Keratinocyte (primary cell): ENCODE data around the gene FARP1. TPM values are rescaled to one million over a fixed set of nuclear protein-coding genes. Genes with fewer than 3 reads are reported as not detected.

Source experiments
- DNase-seq: peaks from one replicate; pipeline ENCODE4 v3.0.0-alpha.2; 2011; ENCODE audit warnings: low read depth, missing footprints, low spot score
- FAIRE-seq: peaks from 2 replicates; lab custom pipeline; 2011; peaks lifted over from hg19 to GRCh38; lab: Jason Lieb, UNC
- H2AFZ ChIP-seq: 2 replicates; pipeline ENCODE4 v1.6.0; 2012; ENCODE audit warnings: low read length, control low read depth, inconsistent platforms; ENCODE audit not compliant: control insufficient read depth
- H3K27ac ChIP-seq: 2 replicates; pipeline ENCODE4 v1.5.1; 2011; ENCODE audit warnings: low read length; ENCODE audit not compliant: control insufficient read depth, insufficient read depth
- H3K27me3 ChIP-seq: 3 replicates; pipeline ENCODE4 v1.6.0; 2011; ENCODE audit warnings: low read length; ENCODE audit not compliant: control insufficient read depth, insufficient read depth; ENCODE audit errors: extremely low read depth
- H3K36me3 ChIP-seq, 2 experiments: 2 replicates in 1 of 2; 3 replicates in 1 of 2; pipeline ENCODE4 v1.5.1; 2011; ENCODE audit warnings: low read length in 2 of 2, mild to moderate bottlenecking in 1 of 2; ENCODE audit not compliant: control insufficient read depth in 2 of 2, insufficient read depth in 2 of 2; ENCODE audit errors: extremely low read depth in 1 of 2
- H3K4me1 ChIP-seq: 3 replicates; pipeline ENCODE4 v1.5.1; 2011; ENCODE audit warnings: low read length; ENCODE audit not compliant: control insufficient read depth, insufficient read depth; ENCODE audit errors: extremely low read depth
- H3K4me2 ChIP-seq: 3 replicates; pipeline ENCODE4 v1.6.0; 2011; ENCODE audit warnings: low read depth, low read length; ENCODE audit not compliant: control insufficient read depth, insufficient read depth; ENCODE audit errors: extremely low read depth
- H3K4me3 ChIP-seq, 3 experiments: fragments of 200-600 bp in 1 of 3; sonication (generic) in 1 of 3; 2 replicates in 2 of 3; 3 replicates in 1 of 3; pipeline ENCODE4 v1.5.1; 2011 to 2016; ENCODE audit warnings: low read length in 3 of 3, mild to moderate bottlenecking in 3 of 3, control low read depth in 2 of 3, inconsistent platforms in 1 of 3, low read depth in 1 of 3, mixed read lengths in 1 of 3, mixed run types in 1 of 3, moderate library complexity in 1 of 3; ENCODE audit not compliant: control insufficient read depth in 2 of 3, insufficient read depth in 2 of 3; ENCODE audit errors: extremely low read depth in 1 of 3
- H3K79me2 ChIP-seq: 2 replicates; pipeline ENCODE4 v1.6.0; 2012; ENCODE audit warnings: low read length; ENCODE audit not compliant: control insufficient read depth, insufficient read depth
- H3K9ac ChIP-seq: 3 replicates; pipeline ENCODE4 v1.6.0; 2011; ENCODE audit warnings: low read length; ENCODE audit not compliant: control insufficient read depth, insufficient read depth; ENCODE audit errors: extremely low read depth
- H3K9me1 ChIP-seq: 3 replicates; pipeline ENCODE4 v1.6.0; 2011; ENCODE audit warnings: low read length; ENCODE audit not compliant: control insufficient read depth, insufficient read depth; ENCODE audit errors: extremely low read depth
- H3K9me3 ChIP-seq: 2 replicates; pipeline ENCODE4 v1.5.1; 2012; ENCODE audit warnings: low read depth, low read length; ENCODE audit not compliant: control insufficient read depth
- H4K20me1 ChIP-seq: 3 replicates; pipeline ENCODE4 v1.6.0; 2011; ENCODE audit warnings: low read length; ENCODE audit not compliant: control insufficient read depth, insufficient read depth; ENCODE audit errors: extremely low read depth
- CTCF ChIP-seq, 3 experiments: IDR thresholded peaks in 1 of 3; conservative IDR thresholded peaks in 1 of 3; optimal IDR thresholded peaks in 1 of 3; 2 replicates in 2 of 3; 3 replicates in 1 of 3; pipeline versions ENCODE3 to v1.5.1; 2011; ENCODE audit warnings: low read length in 3 of 3, mild to moderate bottlenecking in 3 of 3, moderate library complexity in 2 of 3, control low read depth in 1 of 3, inconsistent platforms in 1 of 3; ENCODE audit not compliant: insufficient read depth in 2 of 3; ENCODE audit errors: extremely low read depth in 1 of 3
- EZH2 ChIP-seq: IDR thresholded peaks from one replicate; pipeline ENCODE4 v1.6.1; 2012; ENCODE audit warnings: inconsistent platforms, mild to moderate bottlenecking, low read length, moderate library complexity
- dilution Hi-C: fragments of 300-500 bp; cut with MboI; formaldehyde crosslinking; loops from one replicate; pipeline ENCODE4 v1.7.0; 2020; ENCODE audit warnings: low sequenced_read_pairs; ENCODE audit not compliant: extremely low pct_ligation_motif_present
- polyA plus RNA-seq, 5 experiments: library from polyadenylated mRNA; depleted of rRNA in 3 of 5; stranded (reverse) in 3 of 5; stranded (forward) in 1 of 5; unstranded in 1 of 5; fragments of >200 nt; gene quantifications; 1 replicate in 1 of 5; 2 replicates in 3 of 5; 3 replicates in 1 of 5; pipeline versions ENCODE4 v1.2.1 to v1.2.3, GENCODE V29; 2011 to 2012; ENCODE audit warnings: missing spikeins in 2 of 5, low read depth in 1 of 5, low replicate concordance in 1 of 5

FARP1 gene
- polyA plus RNA-seq, 1 donor (not counting 4 experiments of a cell fraction or from before 2014, with no cell fraction given), result 10.3 TPM

GRCh38 chr13:98263841-98264240 lies 120.9 kb downstream of the FARP1 start:
- Histone ChIP-seq H3K27me3 (no peaks in the 10 kb centered on the region), H3K4me2 (no peak overlapping the region), H3K9me3 (no peaks in the 10 kb centered on the region), H2AFZ (no peak overlapping the region), H3K79me2 (no peaks in the 10 kb centered on the region), H3K9me1 (no peaks in the 10 kb centered on the region), H3K4me1 (no peaks in the 10 kb centered on the region), H3K4me3 (no peak overlapping the region), H4K20me1 (no peaks in the 10 kb centered on the region), H3K36me3 (no peaks in the 10 kb centered on the region), H3K9ac (no peak overlapping the region), H3K27ac (no peak overlapping the region)
- dilution Hi-C loops, result no loop called here
- TF ChIP-seq CTCF (optimal IDR thresholded peaks at IDR 0.05 in 1 of 3, IDR thresholded peaks at IDR 0.05 in 1 of 3, conservative IDR thresholded peaks at IDR 0.05 in 1 of 3; ENCODE audit: extremely low read depth in 1 of 3, insufficient read depth in 2 of 3, low read length in 3 of 3) (no peak), EZH2 (no peak)
- DNase-seq (no peak), FAIRE-seq (no peak)

GRCh38 chr13:98264877-98265276 lies 122.0 kb downstream of the FARP1 start:
- no peak for DNase-seq
- no peaks in the 10 kb centered on the region for H3K36me3 ChIP-seq
- H3K27me3 ChIP-seq, result no peaks in the 10 kb centered on the region
- no peaks in the 10 kb centered on the region for H3K4me1 ChIP-seq
- H3K79me2 ChIP-seq, result no peaks in the 10 kb centered on the region
- no peaks in the 10 kb centered on the region for H3K9me3 ChIP-seq
- H3K4me3 ChIP-seq, result no peak overlapping the region
- H3K9me1 ChIP-seq, result no peaks in the 10 kb centered on the region
- no peaks in the 10 kb centered on the region for H4K20me1 ChIP-seq
- H3K4me2 ChIP-seq, result no peak overlapping the region
- TF ChIP-seq EZH2, result no peak
- TF ChIP-seq CTCF (optimal IDR thresholded peaks at IDR 0.05 in 1 of 3, IDR thresholded peaks at IDR 0.05 in 1 of 3, conservative IDR thresholded peaks at IDR 0.05 in 1 of 3; ENCODE audit: extremely low read depth in 1 of 3, insufficient read depth in 2 of 3, low read length in 3 of 3), result no peak
- no peak for FAIRE-seq
- H3K27ac ChIP-seq, result no peak overlapping the region
- H2AFZ ChIP-seq, result no peak overlapping the region
- dilution Hi-C loops, result no loop called here
- H3K9ac ChIP-seq, result no peak overlapping the region
